Measurements from ENCODE around the gene SPEM2. TPM values are rescaled to one million over a fixed set of nuclear protein-coding genes. Genes with fewer than 3 reads are reported as not detected.
A peak's percentile ranks its signal among the peaks of the same experiment; 100 is the strongest.

The SPEM2 gene
- total RNA-seq, 1 donor from 2014 or later, result not detected

- no peak overlapping the region for H3K27ac Mint-ChIP-seq
- Histone ChIP-seq H3K9me3 (ENCODE audit: low read depth) (no peaks in the 10 kb centered on the region), H3K4me2 (no peak overlapping the region), H3K9ac (no peak overlapping the region), H2AFZ (replicated peaks) (no peak overlapping the region), H3K4me1 (peaks cover 10% of the 10 kb centered on the region), H4K20me1 (ENCODE audit: low read depth) (peaks cover 10% of the 10 kb centered on the region), H3K4me3 (no peak overlapping the region), H3K27ac (no peak overlapping the region), H3F3A (ENCODE audit: low read depth) (peaks cover 8% of the 10 kb centered on the region), H3K36me3 (no peaks in the 10 kb centered on the region), H3K27me3 (peaks cover 5% of the 10 kb centered on the region), H3K79me2 (ENCODE audit: low read depth) (no peaks in the 10 kb centered on the region)
- H3K4me3 Mint-ChIP-seq, result no peak overlapping the region
- no peak for DNase-seq (ENCODE audit: low spot score)
- peaks cover 7% of the 10 kb centered on the region for H3K36me3 Mint-ChIP-seq
- peaks cover 7% of the 10 kb centered on the region for H3K27me3 Mint-ChIP-seq (ENCODE audit: insufficient read depth, low read depth)
- H3K4me1 Mint-ChIP-seq, result peaks cover 6% of the 10 kb centered on the region
- no peak for TF ChIP-seq CTCF (IDR thresholded peaks at IDR 0.05)
- no peak for TF ChIP-seq EZH2phosphoT487 (IDR thresholded peaks at IDR 0.05)
- no peak for TF ChIP-seq EZH2 (IDR thresholded peaks at IDR 0.05)
- H3K9me3 Mint-ChIP-seq, result no peaks in the 10 kb centered on the region
Observed at GRCh38 chr17:7389924-7390910, 35.2 kb upstream of the SPEM2 start.

GRCh38 chr17:7391307-7391706 lies 34.1 kb upstream of the SPEM2 start:
- Histone ChIP-seq H2AFZ (replicated peaks) (no peak overlapping the region), H3K79me2 (ENCODE audit: low read depth) (no peaks in the 10 kb centered on the region), H3K4me1 (peaks cover 10% of the 10 kb centered on the region), H3K36me3 (no peaks in the 10 kb centered on the region), H3K9ac (no peak overlapping the region), H4K20me1 (ENCODE audit: low read depth) (peaks cover 10% of the 10 kb centered on the region), H3K9me3 (ENCODE audit: low read depth) (no peaks in the 10 kb centered on the region), H3F3A (ENCODE audit: low read depth) (peaks cover 13% of the 10 kb centered on the region), H3K4me2 (no peak overlapping the region), H3K27ac (no peak overlapping the region), H3K27me3 (peaks cover 5% of the 10 kb centered on the region), H3K4me3 (no peak overlapping the region)
- H3K27ac Mint-ChIP-seq, result no peak overlapping the region
- H3K4me1 Mint-ChIP-seq, result peaks cover 9% of the 10 kb centered on the region
- H3K4me3 Mint-ChIP-seq, result peak overlapping the region; percentile 78
- DNase-seq (ENCODE audit: low spot score), result no peak
- H3K36me3 Mint-ChIP-seq, result peaks cover 7% of the 10 kb centered on the region
- H3K27me3 Mint-ChIP-seq (ENCODE audit: insufficient read depth, low read depth), result peaks cover 3% of the 10 kb centered on the region
- H3K9me3 Mint-ChIP-seq, result no peaks in the 10 kb centered on the region
- no peak for TF ChIP-seq CTCF (IDR thresholded peaks at IDR 0.05)
- TF ChIP-seq EZH2phosphoT487 (IDR thresholded peaks at IDR 0.05), result no peak
- TF ChIP-seq EZH2 (IDR thresholded peaks at IDR 0.05), result no peak

- no peak for TF ChIP-seq CTCF (IDR thresholded peaks at IDR 0.05)
- no peak for TF ChIP-seq EZH2 (IDR thresholded peaks at IDR 0.05)
- no peak for TF ChIP-seq EZH2phosphoT487 (IDR thresholded peaks at IDR 0.05)
- Histone ChIP-seq H3K4me2 (peak overlapping the region; percentile 87), H4K20me1 (ENCODE audit: low read depth) (peaks cover 10% of the 10 kb centered on the region), H3K9ac (no peak overlapping the region), H3K4me3 (peak overlapping the region; percentile 90), H3K27me3 (peaks cover 5% of the 10 kb centered on the region), H3K4me1 (peaks cover 10% of the 10 kb centered on the region), H3K9me3 (ENCODE audit: low read depth) (no peaks in the 10 kb centered on the region), H3F3A (ENCODE audit: low read depth) (peaks cover 13% of the 10 kb centered on the region), H3K36me3 (no peaks in the 10 kb centered on the region), H2AFZ (replicated peaks) (no peak overlapping the region), H3K27ac (no peak overlapping the region), H3K79me2 (ENCODE audit: low read depth) (no peaks in the 10 kb centered on the region)
- H3K4me1 Mint-ChIP-seq, result peaks cover 9% of the 10 kb centered on the region
- H3K27ac Mint-ChIP-seq, result no peak overlapping the region
- H3K27me3 Mint-ChIP-seq (ENCODE audit: insufficient read depth, low read depth), result peaks cover 3% of the 10 kb centered on the region
- peak; percentile 43 for DNase-seq (ENCODE audit: low spot score)
- H3K9me3 Mint-ChIP-seq, result no peaks in the 10 kb centered on the region
- H3K36me3 Mint-ChIP-seq, result peaks cover 7% of the 10 kb centered on the region
- H3K4me3 Mint-ChIP-seq, result peak overlapping the region; percentile 90
Observed at GRCh38 chr17:7392696-7393612, 32.5 kb upstream of the SPEM2 start.

Data from neural progenitor cell (in vitro differentiated cells).